HG03108 (cell line): ENCODE data around the gene ITGA5.
A peak's percentile ranks its signal among the peaks of the same experiment; 100 is the strongest.

ENCODE experiments used
- ATAC-seq: cut with Tn5 transposase; IDR thresholded peaks from one replicate; pipeline ENCODE4 v1.9.1; 2021; ENCODE audit warnings: moderate library complexity; ENCODE audit not compliant: unreplicated experiment

Gene ITGA5

DNA sequence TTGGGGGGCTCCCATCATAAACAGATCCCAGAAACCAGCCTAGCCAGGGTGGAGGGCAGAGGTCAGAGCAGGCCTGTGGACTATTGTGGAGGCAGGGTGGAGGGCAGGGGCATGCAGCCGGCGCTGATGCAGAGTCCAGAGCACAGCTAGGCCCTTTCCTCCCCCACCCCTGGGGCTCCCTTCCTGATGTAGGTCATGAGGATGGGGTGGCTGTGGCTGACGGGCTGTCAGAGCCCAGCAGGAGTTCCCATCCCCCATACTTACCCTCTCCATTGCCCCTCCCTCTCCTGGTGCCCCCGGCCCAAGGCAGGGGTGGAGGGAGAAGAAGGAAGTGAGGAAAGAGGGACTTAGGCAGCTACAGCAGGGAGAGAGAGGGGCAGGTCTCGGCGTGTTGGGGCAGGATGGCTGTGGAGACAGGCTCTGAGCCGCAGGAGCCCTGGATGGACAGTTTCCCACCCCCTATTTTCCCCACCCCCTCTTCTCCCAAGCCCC, 28.8 kb downstream of the ITGA5 start:
- ATAC-seq, result no peak

DNA sequence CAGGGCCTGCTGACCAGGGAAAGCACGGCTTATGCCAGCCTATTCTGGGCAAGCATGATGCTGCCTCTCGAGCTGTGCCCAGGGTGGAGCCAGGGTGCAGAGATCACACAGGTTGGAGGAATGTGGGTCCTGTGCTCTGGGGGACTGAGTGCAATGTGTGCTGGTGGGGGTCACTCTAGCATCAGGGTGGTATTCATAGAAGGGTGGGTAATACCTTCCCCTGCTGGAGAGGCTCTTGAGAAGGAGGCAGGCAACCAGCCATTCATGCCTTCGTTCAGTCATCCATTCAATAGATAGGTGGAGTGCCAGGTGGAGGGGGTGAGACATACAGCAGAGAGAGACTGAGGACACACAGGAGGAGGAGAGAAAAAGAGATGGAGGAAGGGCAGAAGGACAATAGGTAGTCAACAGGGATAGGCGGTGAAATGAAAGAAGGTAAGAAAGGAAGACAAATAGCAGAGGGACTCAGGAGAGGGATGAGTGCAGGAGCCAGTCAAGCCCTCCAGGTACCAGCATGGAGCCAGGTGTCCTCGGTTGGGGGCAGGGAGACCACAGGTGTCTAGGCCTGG, 29.4 kb downstream of the ITGA5 start:
- ATAC-seq, result no peak

DNA sequence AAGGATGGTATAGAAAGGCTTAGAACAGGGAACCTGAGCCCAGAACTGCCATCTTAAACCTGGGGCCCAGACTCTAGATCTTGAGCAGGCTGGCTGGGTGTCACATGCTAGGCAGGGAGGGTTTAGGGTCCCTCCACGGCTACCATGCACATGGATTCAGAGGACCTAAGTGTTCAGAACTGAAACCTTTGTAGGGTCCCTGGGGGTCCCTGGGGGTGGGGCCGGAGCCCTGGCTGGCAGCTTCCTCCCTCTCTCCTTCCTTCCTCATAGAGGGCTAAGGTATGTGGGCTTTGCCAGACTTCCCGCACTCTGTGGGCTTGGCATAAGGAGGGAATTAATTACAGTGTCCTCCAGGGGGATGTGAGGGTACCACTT, 29.9 kb downstream of the ITGA5 start:
- ATAC-seq, result no peak

DNA sequence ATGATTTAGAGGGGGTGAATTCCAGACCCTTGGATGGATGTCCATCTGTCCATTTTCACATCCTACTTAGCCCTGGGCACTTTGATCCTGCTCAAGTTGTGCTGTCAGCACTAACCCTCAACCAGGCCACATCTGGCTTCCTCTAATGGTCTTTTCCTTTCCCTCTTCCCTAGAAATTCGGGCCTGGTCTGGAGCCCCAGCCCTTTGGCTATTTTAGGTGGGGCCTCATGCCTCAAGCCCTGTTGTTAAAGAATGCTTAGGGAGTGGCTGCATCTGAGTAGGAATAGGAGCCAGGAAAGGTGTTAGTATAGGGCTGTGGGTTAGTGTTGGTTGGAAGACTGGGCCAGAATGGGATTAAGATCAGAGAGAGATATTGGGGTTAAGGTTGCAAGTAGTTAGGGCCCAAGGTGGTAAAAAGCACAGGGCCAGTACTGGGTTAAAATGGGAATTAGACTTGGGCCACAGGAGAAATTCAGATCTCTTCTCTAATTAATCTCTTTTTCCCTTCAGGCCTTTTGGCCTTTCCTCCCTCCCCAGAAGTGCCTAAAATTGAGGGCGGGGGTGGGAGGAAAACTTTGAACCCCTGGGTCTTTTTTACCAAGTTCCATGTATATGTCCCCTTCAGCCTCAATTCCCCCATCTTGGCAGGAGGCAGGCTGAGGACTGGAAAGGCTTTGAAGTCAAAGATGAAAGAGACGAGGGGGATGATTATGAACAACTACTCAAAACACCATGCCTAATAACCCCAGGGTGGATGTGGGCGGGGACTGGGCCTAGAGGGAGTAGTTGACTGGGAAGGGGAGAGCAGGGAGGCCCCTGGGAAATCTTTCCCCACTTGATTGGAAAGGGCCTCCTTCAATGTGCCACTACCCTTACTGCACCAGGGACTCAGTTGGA, 30.6 kb downstream of the ITGA5 start:
- ATAC-seq, result no peak

DNA sequence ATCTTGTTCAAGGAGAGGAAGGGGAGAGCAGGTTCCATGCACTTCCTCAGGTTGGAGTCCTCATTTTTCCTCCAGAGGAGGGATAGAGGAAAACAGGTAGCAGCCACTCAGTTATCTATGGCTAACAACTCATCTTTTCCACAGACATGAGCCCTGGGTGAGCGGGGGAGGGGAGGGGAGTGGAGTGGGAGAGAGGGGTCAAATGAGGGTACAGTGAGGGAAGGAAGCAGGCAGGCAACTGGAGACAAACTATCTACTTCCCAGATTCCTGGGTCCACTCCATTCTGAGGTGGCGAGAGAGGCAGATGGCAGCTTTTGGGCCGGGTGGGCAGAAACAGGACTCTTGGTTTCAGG, 32.0 kb downstream of the ITGA5 start:
- no peak for ATAC-seq

DNA sequence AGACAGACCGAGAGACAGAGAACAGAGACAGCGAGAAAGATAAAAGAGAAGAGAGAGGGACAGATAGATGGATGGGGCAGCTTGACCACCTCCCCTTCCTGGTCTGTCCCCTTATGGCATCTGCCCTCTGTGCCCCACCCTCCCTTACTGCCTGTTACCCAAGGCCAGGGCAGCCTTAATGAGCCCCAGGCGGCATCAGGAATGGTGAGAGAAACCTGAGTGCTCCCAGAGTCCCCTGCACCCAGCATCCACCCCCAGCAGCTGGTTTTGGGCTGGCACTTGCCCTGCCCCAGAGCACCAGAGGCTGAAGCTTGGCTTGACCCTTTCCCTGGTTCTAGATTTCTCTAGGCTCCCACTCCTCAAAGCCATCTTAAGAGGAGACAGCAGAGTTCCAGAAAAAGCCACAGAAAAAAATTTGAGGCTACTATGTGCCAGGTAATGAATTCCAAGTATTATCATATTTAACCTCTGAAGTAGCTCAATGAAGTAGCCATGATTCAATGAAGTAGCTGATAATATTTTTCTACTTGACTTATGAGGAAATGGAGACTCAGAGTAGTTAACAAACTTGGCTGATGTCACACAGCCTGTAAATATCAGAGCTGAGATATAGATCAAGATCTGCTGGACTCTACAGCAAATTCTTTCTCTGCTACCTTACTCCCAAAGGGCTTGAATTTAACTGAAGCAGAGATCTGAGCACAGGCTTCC, 32.5 kb downstream of the ITGA5 start:
- ATAC-seq, result no peak

DNA sequence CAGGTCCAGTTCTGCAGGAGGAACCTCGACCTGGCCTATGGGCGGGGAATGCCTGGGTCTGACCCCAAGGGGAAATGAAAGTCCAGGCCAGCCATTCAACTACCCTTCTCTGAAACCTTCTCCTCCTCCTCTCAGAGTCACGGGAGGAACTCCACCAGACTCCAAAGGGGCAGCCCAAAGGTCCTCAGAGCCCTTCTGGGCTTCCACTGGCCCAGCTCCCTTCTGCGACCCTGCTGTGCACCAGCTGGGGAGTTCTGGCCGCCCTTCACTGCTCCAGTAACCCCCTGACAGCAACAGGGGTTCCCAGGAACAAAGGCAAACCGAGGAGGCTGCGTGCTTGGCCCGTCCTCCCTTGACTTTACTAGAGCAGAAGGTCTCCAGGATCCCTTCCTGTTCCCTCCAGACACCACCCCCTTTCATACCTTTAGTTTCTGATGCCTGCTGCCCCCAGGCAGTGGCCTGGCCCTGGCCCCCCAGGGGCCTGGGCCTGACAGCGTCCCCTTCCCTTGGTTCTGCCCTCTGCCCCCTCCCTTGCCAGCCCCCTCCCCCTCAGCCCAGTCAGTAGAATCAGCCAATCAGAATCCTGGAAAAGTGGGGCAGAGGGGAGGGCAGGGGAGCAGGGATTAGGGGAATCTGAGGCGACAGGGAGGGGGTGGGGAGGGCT, 33.7 kb downstream of the ITGA5 start:
- peak; percentile 61 for ATAC-seq

DNA sequence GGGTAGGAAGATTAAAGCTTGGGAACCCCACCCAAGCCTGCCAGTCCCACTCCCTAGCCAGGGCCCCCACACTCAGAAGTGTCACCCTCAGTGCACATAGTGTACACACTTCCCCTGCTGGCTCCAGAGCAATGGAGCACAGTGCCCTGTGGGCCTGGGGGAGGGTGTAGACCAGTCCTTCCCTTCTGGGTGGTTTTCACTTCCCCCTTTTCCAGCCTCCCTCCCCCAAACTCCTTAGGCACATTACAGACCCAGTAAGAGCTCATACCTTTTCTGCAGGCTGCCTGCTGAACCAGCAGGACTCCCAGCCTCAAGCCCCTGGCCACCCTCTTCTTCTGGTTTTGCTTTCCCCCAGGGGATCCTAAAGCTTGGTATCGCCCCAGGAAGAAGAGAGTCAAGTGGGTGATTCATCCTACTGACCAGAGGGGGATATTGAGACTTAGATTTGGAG, 34.5 kb downstream of the ITGA5 start, which contains the start of gene ZNF385A:
ZNF385A (minus strand) TSS at position 143 of the 451 bp plus-strand sequence. CDS start 219 bp downstream, outside the sequence.
- peak; percentile 35 for ATAC-seq

DNA sequence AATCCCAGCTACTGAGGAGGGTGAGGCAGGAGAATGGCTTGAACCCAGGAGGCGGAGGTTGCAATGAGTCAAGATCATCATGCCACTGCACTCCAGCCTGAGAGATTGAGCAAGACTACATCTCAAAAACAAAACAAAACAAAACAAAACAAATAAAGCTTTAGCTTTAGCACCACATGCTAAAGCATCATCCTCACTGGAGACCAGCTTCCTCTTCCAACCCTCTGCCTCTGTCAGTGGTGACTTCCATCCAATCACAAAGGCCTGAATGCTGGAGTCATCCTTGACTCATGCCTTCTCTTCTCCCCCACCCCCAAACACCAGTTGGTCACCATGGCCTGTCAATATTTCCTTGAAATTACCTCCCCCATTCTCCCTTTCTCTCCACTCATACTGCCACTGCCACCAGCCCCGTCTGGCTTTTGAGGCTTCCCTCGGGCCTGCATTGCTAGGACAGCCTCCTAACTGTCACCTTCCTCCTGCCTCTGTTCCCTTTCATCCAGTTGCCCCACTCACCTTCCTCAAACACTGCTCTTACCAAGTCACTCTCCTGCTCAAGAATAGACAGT, 35.9 kb downstream of the ITGA5 start:
- no peak for ATAC-seq

DNA sequence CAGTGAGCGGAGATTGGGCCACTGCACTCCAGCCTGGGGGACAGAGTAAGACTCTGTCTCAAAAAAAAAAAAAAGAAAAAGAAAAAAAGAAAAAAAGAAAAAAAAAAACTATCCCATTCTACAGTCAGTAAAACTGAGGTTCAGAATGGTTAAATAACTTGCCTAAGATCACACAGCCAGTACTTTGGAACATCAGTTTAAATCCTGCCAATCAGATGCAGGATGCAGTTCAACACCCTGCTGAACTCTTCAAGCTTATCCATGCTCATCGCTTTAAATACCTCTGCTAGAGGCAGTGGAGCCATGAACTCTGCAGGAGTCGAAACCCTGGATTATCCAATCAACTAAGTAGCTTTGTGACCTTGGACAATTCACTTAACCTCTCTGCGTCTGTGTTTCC, 37.9 kb downstream of the ITGA5 start:
- no peak for ATAC-seq

DNA sequence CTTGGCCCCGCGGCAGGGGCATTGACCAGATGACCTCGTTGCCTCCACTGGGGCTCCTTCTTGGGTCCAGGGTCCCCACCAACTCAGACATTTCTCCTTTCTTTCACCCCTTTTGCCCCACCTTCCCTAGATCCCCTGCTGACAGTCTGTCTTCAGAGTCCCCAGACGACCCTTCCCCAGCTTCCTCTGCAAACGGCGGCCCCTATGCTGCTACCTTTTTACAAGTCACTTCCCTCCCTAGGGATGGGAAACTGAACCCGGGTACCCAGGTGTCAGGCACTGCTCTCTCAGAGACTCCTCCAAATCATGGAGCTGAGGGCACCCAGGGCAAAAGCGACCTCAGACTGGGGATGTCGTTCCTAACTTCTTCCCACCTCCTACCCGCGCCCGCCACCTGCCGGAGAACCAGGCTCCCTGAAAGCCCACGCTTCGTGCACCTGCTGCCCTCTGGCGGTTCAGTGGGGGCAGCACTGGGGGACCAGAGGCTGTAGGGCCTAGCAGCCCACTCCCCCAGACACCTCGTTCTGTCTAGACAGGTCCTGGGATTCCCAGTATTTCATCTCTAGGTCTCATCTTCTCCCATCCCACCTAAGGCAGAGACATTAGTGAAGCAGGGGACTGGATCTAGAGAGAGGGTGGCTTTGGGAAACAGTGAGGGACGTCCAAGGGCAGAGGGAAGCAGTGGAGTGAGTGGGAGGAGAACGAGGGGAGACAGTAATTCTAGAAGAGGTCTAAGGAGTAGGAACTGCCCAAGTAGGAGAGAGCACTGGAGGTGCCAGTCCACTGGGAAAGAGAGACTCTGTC, 39.5 kb downstream of the ITGA5 start:
- peak; percentile 87 for ATAC-seq

DNA sequence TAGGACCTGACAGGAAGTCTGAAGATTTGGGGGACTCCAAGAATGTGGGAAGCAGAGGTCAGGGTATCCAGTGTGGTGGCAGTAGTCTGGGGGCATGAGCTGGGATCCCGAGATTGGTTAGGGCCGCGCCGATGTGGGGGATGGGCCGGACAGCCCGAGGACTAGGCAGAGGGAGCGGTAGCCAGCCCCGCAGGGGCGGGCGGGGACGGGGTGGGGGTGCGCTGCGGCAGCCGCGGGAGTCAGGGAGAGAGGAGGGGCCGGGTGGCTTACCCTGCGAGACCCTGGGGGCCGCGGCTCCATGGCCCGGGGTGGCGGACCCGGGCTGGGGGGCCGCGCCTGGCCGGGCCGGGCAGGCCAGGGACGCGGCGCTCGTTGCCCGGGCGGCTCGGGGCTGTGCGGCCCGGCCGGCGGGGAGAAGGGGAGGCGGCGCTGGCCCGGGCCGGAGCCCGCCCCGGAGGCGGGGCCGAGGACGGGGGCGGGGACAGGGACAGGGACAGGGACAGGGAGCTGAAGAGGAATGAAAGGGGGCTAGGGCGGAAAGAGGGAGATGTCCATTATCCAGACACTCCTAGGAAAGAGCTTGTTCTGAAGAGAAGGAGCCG, 40.2 kb downstream of the ITGA5 start:
- no peak for ATAC-seq

DNA sequence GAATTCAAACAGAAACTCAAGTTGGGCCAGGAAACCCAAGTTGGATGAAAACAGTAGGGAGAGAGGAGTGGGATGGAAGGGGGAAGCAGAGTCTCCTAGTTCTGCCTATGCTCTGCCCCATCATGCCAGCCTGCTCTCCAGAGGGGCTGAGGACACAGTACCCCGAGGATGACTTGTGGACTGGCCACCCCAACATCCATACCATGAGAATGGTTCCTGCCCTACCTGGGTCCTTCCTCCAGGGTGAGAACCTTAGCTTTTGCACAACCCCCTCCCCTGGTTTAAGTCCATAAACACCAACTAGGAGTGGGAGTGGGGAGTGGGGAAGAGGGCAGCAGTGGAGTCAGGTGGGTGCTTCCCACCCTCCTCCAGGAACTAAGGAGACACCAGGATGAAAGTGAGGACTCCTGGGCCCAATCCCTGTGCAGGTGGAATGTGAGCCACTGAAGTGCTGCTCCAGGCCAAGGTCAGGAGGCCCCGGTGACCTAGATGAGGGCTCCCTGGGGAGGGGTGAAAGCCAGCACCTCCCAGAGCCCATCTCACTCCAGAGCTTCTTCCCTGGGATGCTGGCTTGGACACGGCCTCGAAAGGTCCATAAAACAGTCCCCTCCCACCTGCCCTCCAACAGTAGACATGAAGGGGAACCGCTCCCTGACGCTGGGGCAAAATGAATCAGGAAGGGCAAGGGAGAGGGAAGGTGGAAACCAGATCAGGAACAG, 41.1 kb downstream of the ITGA5 start:
- ATAC-seq, result no peak

DNA sequence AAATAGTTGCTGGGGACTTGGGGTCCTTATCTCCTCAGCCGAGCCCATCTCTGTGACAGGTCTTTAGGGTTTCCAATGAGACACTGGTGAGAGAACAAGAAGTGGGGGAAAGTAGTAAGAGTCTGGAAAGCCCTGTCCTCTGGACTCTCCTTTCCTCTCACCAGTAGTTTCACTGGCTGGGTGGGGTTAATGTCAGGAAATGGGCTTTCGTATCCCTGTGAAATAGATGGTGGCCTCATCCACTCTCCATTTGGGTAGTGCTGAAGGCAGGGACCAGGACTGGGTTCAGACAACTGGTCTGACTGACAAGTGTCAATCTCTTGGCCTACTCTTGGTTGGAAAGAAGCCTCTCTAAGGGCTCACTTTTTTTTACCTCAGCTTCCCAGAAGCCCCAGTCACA, 42.1 kb downstream of the ITGA5 start:
- no peak for ATAC-seq

DNA sequence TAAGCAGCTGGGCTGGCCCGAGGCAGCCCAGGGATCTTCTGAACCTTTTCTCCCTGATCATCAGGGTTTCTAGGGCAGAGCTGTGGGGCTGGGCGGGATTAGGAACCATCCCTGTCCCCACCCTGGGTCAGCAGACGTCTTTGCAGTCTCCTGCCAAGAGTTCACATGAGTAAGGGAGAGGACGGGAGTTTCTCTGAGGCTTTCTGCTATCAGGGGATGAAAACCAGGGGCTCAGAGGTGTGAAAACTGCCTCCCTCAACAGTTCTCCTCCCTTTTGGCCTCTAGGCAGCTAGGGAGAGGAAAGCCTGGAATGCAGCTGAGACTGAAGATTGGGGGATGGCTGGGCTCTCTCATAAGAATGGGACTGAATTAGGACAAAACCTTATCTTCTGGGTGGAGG, 42.5 kb downstream of the ITGA5 start:
- no peak for ATAC-seq

DNA sequence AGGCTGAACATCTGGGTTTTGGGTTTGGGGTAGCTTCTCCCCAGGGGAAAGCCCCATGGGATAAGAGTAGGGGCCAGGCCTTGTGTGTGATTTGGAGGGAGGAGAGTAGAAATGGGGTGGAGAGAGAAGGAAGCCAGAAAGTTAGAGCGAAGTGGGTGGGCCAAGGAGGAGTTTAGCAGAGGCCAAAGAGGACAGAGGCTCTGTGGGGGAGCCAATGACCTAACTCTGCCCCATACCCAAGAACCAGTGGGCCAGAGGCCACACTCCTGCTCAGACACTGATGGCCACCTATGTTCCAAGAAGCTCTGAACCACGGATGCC, 43.8 kb downstream of the ITGA5 start:
- no peak for ATAC-seq

DNA sequence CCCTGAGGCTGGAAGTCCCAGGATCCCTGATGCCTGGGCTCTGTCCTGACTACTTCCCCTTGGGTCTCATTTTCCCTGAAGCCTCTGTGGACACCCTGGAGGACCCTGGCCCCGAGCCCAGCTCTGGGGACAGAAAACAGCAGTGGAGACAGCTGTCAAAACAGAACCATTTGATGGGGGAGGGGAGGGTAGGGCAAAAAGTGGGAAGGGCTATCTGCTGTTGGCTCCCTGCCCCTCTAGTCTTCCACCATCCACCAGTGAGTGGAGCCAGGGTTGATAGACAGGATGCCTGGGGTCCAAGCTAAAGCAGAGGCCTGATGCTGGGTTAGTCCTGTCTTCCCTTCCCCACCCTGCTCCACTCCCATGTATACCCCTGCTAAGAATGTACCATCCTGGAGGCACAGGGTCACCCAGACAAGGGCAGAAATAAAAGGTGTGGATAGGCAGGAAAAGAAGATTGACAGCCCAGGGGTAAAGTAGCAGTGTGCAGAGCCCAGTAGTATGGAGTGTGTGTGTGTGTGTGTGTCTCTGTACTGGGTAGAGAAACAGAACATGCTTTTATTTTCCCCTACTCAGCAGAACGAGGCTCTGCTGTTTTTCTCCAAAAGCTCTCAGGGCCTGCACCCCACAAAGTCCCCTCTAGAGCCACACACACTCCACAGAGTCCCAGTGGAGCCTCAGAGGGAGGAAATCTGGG, 44.4 kb downstream of the ITGA5 start:
- no peak for ATAC-seq
